DMS114 treated with DMSO at 0.1 percent for 48 hours (cell line): ENCODE data around the gene PSMG1.
"Not testable (repeated sequence)": the region's sequence is repeated elsewhere in the genome, so short reads cannot be mapped to it uniquely, and the experiment has no call there.

Source experiments
- DNase-seq: peaks from one replicate; lab custom pipeline; 2025; ENCODE audit not compliant: unreplicated experiment; lab: John Stamatoyannopoulos, UW

Gene PSMG1

GRCh38 chr21:39183272-39184049, at the start of gene PSMG1:
TSS of gene PSMG1 (minus strand) at chr21:39183451. CDS start at chr21:39183385, 66 bp downstream.
- DNase-seq = peak; percentile 80

GRCh38 chr21:39232861-39233291, 49.6 kb upstream of the PSMG1 start:
- no peak for DNase-seq

- DNase-seq = no peak
Observed at GRCh38 chr21:39224930-39225329, 41.7 kb upstream of the PSMG1 start.

- DNase-seq = no peak
Observed at GRCh38 chr21:39221997-39222486, 38.8 kb upstream of the PSMG1 start.

- no peak for DNase-seq
Observed at GRCh38 chr21:39221282-39221996, 38.2 kb upstream of the PSMG1 start.

GRCh38 chr21:39220875-39221274, 37.6 kb upstream of the PSMG1 start:
- not testable (repeated sequence) for DNase-seq

GRCh38 chr21:39220150-39220549, 36.9 kb upstream of the PSMG1 start:
- no peak for DNase-seq

GRCh38 chr21:39218082-39218409, 34.8 kb upstream of the PSMG1 start:
- no peak for DNase-seq

- no peak for DNase-seq
Observed at GRCh38 chr21:39217356-39218081, 34.3 kb upstream of the PSMG1 start.

- DNase-seq = no peak
Observed at GRCh38 chr21:39216290-39216689, 33.0 kb upstream of the PSMG1 start.

- DNase-seq = no peak
Observed at GRCh38 chr21:39215078-39215477, 31.8 kb upstream of the PSMG1 start.

GRCh38 chr21:39209334-39209688, 26.1 kb upstream of the PSMG1 start:
- no peak for DNase-seq

GRCh38 chr21:39208624-39209333, 25.5 kb upstream of the PSMG1 start:
- DNase-seq = no peak

GRCh38 chr21:39204134-39204533, 20.9 kb upstream of the PSMG1 start:
- no peak for DNase-seq

GRCh38 chr21:39198800-39199199, 15.5 kb upstream of the PSMG1 start:
- DNase-seq = no peak

GRCh38 chr21:39197448-39198233, 14.4 kb upstream of the PSMG1 start:
- no peak for DNase-seq

- DNase-seq = no peak
Observed at GRCh38 chr21:39196838-39197237, 13.6 kb upstream of the PSMG1 start.

- no peak for DNase-seq
Observed at GRCh38 chr21:39196310-39196709, 13.1 kb upstream of the PSMG1 start.

- DNase-seq = no peak
Observed at GRCh38 chr21:39193380-39193779, 10.1 kb upstream of the PSMG1 start.

- no peak for DNase-seq
Observed at GRCh38 chr21:39189857-39190604, 6.8 kb upstream of the PSMG1 start.
